SKM-1 (cell line): ENCODE results near the gene HAUS8.
"Not testable (repeated sequence)": the region's sequence is repeated elsewhere in the genome, so short reads cannot be mapped to it uniquely, and the experiment has no call there.

Experiments used
- DNase-seq: peaks from one replicate; lab custom pipeline; 2025; ENCODE audit not compliant: unreplicated experiment; lab: John Stamatoyannopoulos, UW

HAUS8 gene

GRCh38 chr19:17036640-17037039 is 38.6 kb downstream of the HAUS8 start:
- no peak for DNase-seq

GRCh38 chr19:17035842-17036424 is 39.3 kb downstream of the HAUS8 start:
- peak; percentile 77 for DNase-seq

GRCh38 chr19:17031741-17032140 is 43.5 kb downstream of the HAUS8 start:
- no peak for DNase-seq

- DNase-seq: no peak
Measured at GRCh38 chr19:17027535-17027975, 47.7 kb downstream of the HAUS8 start.

- no peak for DNase-seq
Measured at GRCh38 chr19:17026706-17027534, 48.3 kb downstream of the HAUS8 start, which contains the start of gene CPAMD8. TSS of gene CPAMD8 (minus strand) at chr19:17026810. CDS start at chr19:17026642, 168 bp downstream.

GRCh38 chr19:17025991-17026658 is 49.1 kb downstream of the HAUS8 start:
- no peak for DNase-seq

GRCh38 chr19:17025361-17025760 is 49.9 kb downstream of the HAUS8 start:
- DNase-seq: no peak

GRCh38 chr19:17024941-17025340 is 50.3 kb downstream of the HAUS8 start:
- DNase-seq: not testable (repeated sequence)

GRCh38 chr19:17023805-17024204 is 51.4 kb downstream of the HAUS8 start:
- no peak for DNase-seq

- no peak for DNase-seq
Measured at GRCh38 chr19:17022738-17023137, 52.5 kb downstream of the HAUS8 start.

- peak; percentile 60 for DNase-seq
Measured at GRCh38 chr19:17021793-17022590, 53.3 kb downstream of the HAUS8 start.

- DNase-seq: no peak
Measured at GRCh38 chr19:17021328-17021727, 53.9 kb downstream of the HAUS8 start.

- DNase-seq: no peak
Measured at GRCh38 chr19:17020823-17021222, 54.4 kb downstream of the HAUS8 start.

- DNase-seq: no peak
Measured at GRCh38 chr19:17020385-17020784, 54.9 kb downstream of the HAUS8 start.

- not testable (repeated sequence) for DNase-seq
Measured at GRCh38 chr19:17014212-17014861, 60.9 kb downstream of the HAUS8 start.

GRCh38 chr19:17011485-17011884 is 63.8 kb downstream of the HAUS8 start:
- DNase-seq: no peak

GRCh38 chr19:17006579-17006978 is 68.7 kb downstream of the HAUS8 start:
- no peak for DNase-seq

- no peak for DNase-seq
Measured at GRCh38 chr19:17005000-17005399, 70.3 kb downstream of the HAUS8 start.

GRCh38 chr19:17004386-17004785 is 70.9 kb downstream of the HAUS8 start:
- no peak for DNase-seq

- no peak for DNase-seq
Measured at GRCh38 chr19:17002455-17002854, 72.8 kb downstream of the HAUS8 start.
